ENCODE results near the gene KIF23. TPM values are rescaled to one million over a fixed set of nuclear protein-coding genes. Genes with fewer than 3 reads are reported as not detected.
A peak's percentile ranks its signal among the peaks of the same experiment; 100 is the strongest.

The KIF23 gene
- polyA plus RNA-seq, 2 of the 4 experiments (the other 2 are of a cell fraction): 81.8 to 117 TPM

DNA sequence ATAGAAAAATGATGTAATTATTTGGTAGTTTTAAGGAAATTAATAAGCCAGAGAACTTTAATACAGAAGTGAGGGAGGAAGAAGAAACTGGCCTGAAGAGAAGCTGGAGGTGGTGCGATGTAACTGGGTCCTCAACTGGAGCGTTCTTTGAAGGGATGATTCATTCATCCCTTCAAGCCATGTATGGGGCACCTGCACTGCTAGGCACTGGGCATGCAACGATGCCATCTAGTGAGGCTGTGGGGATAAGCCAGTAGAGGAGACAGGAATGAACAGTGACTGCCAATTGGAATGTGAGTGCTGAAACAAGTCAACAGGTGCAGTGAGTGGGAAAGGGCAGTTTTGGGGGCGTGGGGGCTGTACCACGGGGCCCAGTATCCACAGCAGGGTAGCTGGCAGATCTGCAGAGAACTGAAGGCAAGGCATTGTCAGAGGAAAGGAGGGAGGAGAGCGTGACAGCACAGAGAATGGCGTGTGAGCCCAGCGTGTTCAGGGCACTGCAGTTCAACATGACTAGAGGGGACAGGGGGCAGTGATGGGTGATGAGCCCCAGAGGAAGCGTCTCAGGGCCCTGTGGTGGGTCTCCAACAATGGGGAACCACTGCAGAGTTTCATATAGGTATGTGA is 3.8 kb upstream of the KIF23 start (continued):
- TF ChIP-seq, protein P1, sequence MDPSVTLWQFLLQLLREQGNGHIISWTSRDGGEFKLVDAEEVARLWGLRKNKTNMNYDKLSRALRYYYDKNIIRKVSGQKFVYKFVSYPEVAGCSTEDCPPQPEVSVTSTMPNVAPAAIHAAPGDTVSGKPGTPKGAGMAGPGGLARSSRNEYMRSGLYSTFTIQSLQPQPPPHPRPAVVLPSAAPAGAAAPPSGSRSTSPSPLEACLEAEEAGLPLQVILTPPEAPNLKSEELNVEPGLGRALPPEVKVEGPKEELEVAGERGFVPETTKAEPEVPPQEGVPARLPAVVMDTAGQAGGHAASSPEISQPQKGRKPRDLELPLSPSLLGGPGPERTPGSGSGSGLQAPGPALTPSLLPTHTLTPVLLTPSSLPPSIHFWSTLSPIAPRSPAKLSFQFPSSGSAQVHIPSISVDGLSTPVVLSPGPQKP (IDR thresholded peaks at IDR 0.05; ENCODE audit: low read depth, low read length): no peak
- TF ChIP-seq RFX5 (IDR thresholded peaks at IDR 0.05): no peak
- TF ChIP-seq FOSB (CRISPR knock-in tag; IDR thresholded peaks at IDR 0.05): no peak
- TF ChIP-seq GATA3 (IDR thresholded peaks at IDR 0.05; ENCODE audit: borderline replicate concordance): no peak
- no peak for TF ChIP-seq ZC3H11A (IDR thresholded peaks at IDR 0.05)
- no peak for TF ChIP-seq FOXS1 (CRISPR knock-in tag; IDR thresholded peaks at IDR 0.05)
- TF ChIP-seq JUN (IDR thresholded peaks at IDR 0.05): no peak
- no peak for TF ChIP-seq MYC (IDR thresholded peaks at IDR 0.05; ENCODE audit: borderline replicate concordance, low read length)
- TF ChIP-seq FOSL2 (IDR thresholded peaks at IDR 0.05): 0 out of 2 replicates have a peak, but pooled peaks have one; percentile 12
- TF ChIP-seq FOSL2 (CRISPR knock-in tag; IDR thresholded peaks at IDR 0.05): peak; percentile 40; the same call in 1 of the 2 replicates
- TF ChIP-seq NPAS2 (CRISPR knock-in tag; IDR thresholded peaks at IDR 0.05; ENCODE audit: borderline replicate concordance): no peak

DNA sequence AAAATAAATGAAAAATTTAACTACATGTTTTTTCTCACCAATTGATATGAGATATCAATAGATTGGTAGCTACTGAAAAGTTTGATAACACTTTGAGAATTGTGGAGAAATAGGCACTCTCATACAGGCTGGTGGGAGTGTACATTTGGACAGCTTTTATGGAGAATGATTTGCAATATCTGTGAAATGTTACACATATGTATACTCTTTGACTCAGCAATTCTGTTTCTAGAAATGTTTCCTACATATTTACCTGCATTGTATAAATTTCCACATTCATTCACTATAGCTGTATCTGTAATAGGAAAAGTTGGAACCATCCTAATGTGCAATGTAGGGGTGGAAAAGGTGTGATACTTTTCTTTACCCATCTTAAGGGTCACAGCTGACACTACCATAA is 1.9 kb upstream of the KIF23 start:
- ChIA-PET CTCF (interaction anchor here (0.6 to 8.5 kb wide), 10 partner anchors 12 to 367 kb away, joined by 3 to 87 read pairs (median 4); no protein-coding TSS in a partner anchor), POLR2A (no interaction called here)
- TF ChIP-seq, protein P1 (IDR thresholded peaks at IDR 0.05; ENCODE audit: low read depth, low read length): no peak
- no peak for TF ChIP-seq FOSL2 (IDR thresholded peaks at IDR 0.05)
- peak; percentile 2; the same call in 1 of the 2 replicates for TF ChIP-seq FOSL2 (CRISPR knock-in tag; IDR thresholded peaks at IDR 0.05)
- TF ChIP-seq ZC3H11A (IDR thresholded peaks at IDR 0.05): no peak
- peak; percentile 60 for TF ChIP-seq MAFK (IDR thresholded peaks at IDR 0.05; ENCODE audit: partially characterized antibody)
- 0 out of 2 replicates have a peak, but pooled peaks have one; percentile 20 for TF ChIP-seq EHF (CRISPR knock-in tag; IDR thresholded peaks at IDR 0.05)
- Histone ChIP-seq H3K4me3 (no peak overlapping the region), H3K4me2 (peak overlapping the region; percentile 1; the same call in 1 of the 3 replicates), H3K9me3 (no peaks in the 10 kb centered on the region), H3K27ac (0 out of 6 replicates have a peak overlapping the region, but pooled peaks of 1 of the 2 experiments have one; percentile 93), H3K4me1 (peaks cover 40% of the 10 kb centered on the region)
- no peak for DNase-seq (ENCODE audit: low read depth in 1 of 2, low spot score in 1 of 2)
- no peak for FAIRE-seq
- no peak for ATAC-seq

DNA sequence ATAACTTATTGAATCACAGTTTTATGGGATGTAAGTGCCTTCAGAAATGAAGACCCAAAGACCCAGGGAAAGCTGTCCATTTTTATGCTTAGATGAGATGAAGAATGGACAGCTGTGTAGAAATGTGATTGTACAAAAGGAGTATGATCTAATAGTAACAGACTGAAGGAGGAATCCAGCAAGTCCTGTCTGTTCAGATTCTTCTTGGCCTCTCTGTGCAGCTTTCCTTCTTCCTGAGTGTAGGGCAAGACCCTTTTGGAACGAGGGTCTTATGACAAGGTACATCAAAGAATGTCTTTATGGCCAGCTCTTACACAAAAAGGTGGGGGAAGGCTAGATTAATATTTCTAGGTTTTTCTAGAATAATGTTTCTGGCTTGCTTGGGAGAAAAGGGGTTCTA is 1.4 kb upstream of the KIF23 start:
- no peak overlapping the region for H3K4me3 ChIP-seq
- H3K4me2 ChIP-seq: peak overlapping the region; percentile 1; the same call in 1 of the 3 replicates
- ChIA-PET POLR2A (no interaction called here), CTCF (interaction anchor here (1.0 to 8.5 kb wide), 7 partner anchors 18 to 368 kb away, joined by 3 to 87 read pairs (median 4); no protein-coding TSS in a partner anchor)
- FAIRE-seq (no peak), DNase-seq (ENCODE audit: low read depth in 1 of 2, low spot score in 1 of 2) (no peak), ATAC-seq (no peak)
- no peaks in the 10 kb centered on the region for H3K9me3 ChIP-seq
- H3K4me1 ChIP-seq: peaks cover 43% of the 10 kb centered on the region
- H3K27ac ChIP-seq: peak overlapping the region in 1 of 2 experiments; percentile 93; a peak in 1 of 6 replicates
- 72% methylated on average over 1 of the region's 1 CpG for WGBS (ENCODE audit: missing lambda C conversion rate)
- TF ChIP-seq FOSB (CRISPR knock-in tag; IDR thresholded peaks at IDR 0.05): no peak
- TF ChIP-seq FOSL2 (IDR thresholded peaks at IDR 0.05): no peak
- TF ChIP-seq FOSL2 (CRISPR knock-in tag; IDR thresholded peaks at IDR 0.05): 0 out of 2 replicates have a peak, but pooled peaks have one; percentile 0
- TF ChIP-seq, protein P2, sequence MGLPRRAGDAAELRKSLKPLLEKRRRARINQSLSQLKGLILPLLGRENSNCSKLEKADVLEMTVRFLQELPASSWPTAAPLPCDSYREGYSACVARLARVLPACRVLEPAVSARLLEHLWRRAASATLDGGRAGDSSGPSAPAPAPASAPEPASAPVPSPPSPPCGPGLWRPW (IDR thresholded peaks at IDR 0.05): no peak

DNA sequence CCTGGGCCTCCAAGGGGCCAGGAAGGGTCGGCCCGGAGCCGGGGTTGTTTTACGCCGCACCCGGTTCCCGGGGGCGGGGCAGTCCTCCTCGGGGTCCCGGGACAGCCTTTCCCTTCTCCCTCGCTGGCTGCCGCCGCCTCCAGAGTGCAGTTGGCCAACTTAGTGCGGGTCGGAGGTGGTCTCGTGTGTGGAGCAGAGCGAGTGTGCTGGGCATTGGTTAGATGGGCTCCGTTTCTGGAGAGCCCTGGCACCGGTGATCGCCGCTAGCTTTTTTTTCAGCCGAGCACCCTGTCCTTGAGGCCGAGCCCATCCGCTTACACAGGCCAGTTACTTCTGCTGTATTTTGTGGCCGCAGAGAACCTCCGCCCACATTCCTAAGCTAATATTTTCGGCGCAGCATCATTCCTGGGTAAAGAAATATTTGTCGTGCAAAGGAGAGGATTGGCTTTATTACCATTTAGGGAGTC is 585 bp downstream of the KIF23 start:
- Histone ChIP-seq H3K4me3 (peak overlapping the region; percentile 83), H3K27ac (peak overlapping the region; percentile 83 to 93), H3K9me3 (no peaks in the 10 kb centered on the region), H3K4me1 (peaks cover 42% of the 10 kb centered on the region), H3K4me2 (peak overlapping the region; percentile 85)
- DNase-seq (ENCODE audit: low read depth in 1 of 2, low spot score in 1 of 2): peak; percentile 78 to 83
- TF ChIP-seq RCOR1 (IDR thresholded peaks at IDR 0.05; ENCODE audit: low read depth, low read length) (no peak), POLR2AphosphoS2 (conservative IDR thresholded peaks at IDR 0.05; ENCODE audit: low read length) (0 out of 2 replicates have a peak, but pooled peaks have one; percentile 15)
- peak; percentile 65 to 81 for ATAC-seq
- ChIA-PET POLR2A (interaction anchor here (0.9 to 1.8 kb wide), 5 partner anchors 17 to 340 kb away, joined by 3 to 43 read pairs (median 4); partner anchors contain the start of gene RPLP1), CTCF (interaction anchor here (0.5 to 8.5 kb wide), 10 partner anchors 9 to 358 kb away, joined by 3 to 87 read pairs (median 4); no protein-coding TSS in a partner anchor)
- WGBS (ENCODE audit: missing lambda C conversion rate): under 1% methylated on average over 28 of the region's 29 CpGs
- no peak for FAIRE-seq

Measured in A549 (cell line).